ENCODE measurements around the gene KCNQ4. TPM values are rescaled to one million over a fixed set of nuclear protein-coding genes. Genes with fewer than 3 reads are reported as not detected.
A peak's percentile ranks its signal among the peaks of the same experiment; 100 is the strongest.

The KCNQ4 gene
- total and polyA plus RNA-seq, 2 of the 8 experiments (the other 6 are each of a cell fraction or from before 2014, with no cell fraction given): 2.2 to 3.9 TPM

- peak overlapping the region; percentile 39 to 64 (median 48); a peak in 6 of 8 replicates for H3K4me3 ChIP-seq (ENCODE audit: extremely low read depth in 1 of 4, insufficient read depth in 2 of 4, low read depth in 3 of 4, low read length in 4 of 4)
- H2BK12ac ChIP-seq (ENCODE audit: low read depth, low read length): 0 out of 2 replicates have a peak overlapping the region, but pooled peaks have one; percentile 9
- H3K4me2 ChIP-seq (ENCODE audit: insufficient read depth in 1 of 2, low read depth in 2 of 2, low read length in 2 of 2): peak overlapping the region; percentile 82
- H3K9ac ChIP-seq (replicated peaks in 1 of 4; ENCODE audit: extremely low read depth in 1 of 4, low read depth in 3 of 4, low read length in 3 of 4): peak overlapping the region in 2 of 4 experiments; percentile 56 to 62; a peak in 3 of 7 replicates
- peak overlapping the region; percentile 15 for H4K5ac ChIP-seq (ENCODE audit: insufficient read length, low read depth, low read length)
- no peak overlapping the region for H3K23ac ChIP-seq (ENCODE audit: insufficient read length)
- FAIRE-seq (no peak), DNase-seq (ENCODE audit: low read depth in 1 of 2, low spot score in 2 of 2) (no peak)
- peaks cover 7% of the 10 kb centered on the region; the same call in 1 of the 2 replicates for H3K23me2 ChIP-seq (ENCODE audit: low read depth, low read length)
- H3K79me2 ChIP-seq (ENCODE audit: control insufficient read depth in 1 of 2, insufficient read depth in 2 of 2, low read length in 2 of 2): no peaks in the 10 kb centered on the region
- peaks cover 4 to 8% (median 6%) of the 10 kb centered on the region in 4 experiments for H3K4me1 ChIP-seq (replicated peaks in 1 of 4; ENCODE audit: control insufficient read depth in 3 of 4, insufficient read depth in 4 of 4, low read length in 3 of 4)
- H4K20me1 ChIP-seq (replicated peaks in 1 of 2; ENCODE audit: control insufficient read depth in 1 of 2, insufficient read depth in 2 of 2, low read length in 2 of 2): peaks cover 1 to 2% of the 10 kb centered on the region in 2 experiments
- WGBS, 2 experiments (ENCODE audit: extremely low coverage in 1 of 2, insufficient coverage in 1 of 2, insufficient read length in 1 of 2, insufficient replicate concordance in 2 of 2, low coverage in 1 of 2, low lambda C conversion rate in 2 of 2, missing lambda C conversion rate in 1 of 2): 61% methylated on average over 10 of the region's 10 CpGs; no CpG with 5 or more reads in 1 of the 2 experiments
- H2AK5ac ChIP-seq (ENCODE audit: low read depth, low read length): no peak overlapping the region
- no peaks in the 10 kb centered on the region for H3K36me3 ChIP-seq (ENCODE audit: control insufficient read depth in 2 of 4, insufficient read depth in 4 of 4, low read length in 3 of 4)
- H3K4ac ChIP-seq (replicated peaks; ENCODE audit: insufficient read length, low read depth, low read length): no peak overlapping the region
- peaks cover 0 to 20% (median 16%) of the 10 kb centered on the region in 4 experiments; a peak in 5 of 7 replicates for H3K27me3 ChIP-seq (replicated peaks in 1 of 4; ENCODE audit: control insufficient read depth in 3 of 4, extremely low read depth in 1 of 4, insufficient read depth in 3 of 4, low read length in 3 of 4)
- ChIA-PET POLR2A (ENCODE audit: partially characterized antibody) (interaction anchor here (1.0 to 2.6 kb wide), 15 partner anchors 11 to 170 kb away, joined by 3 to 25 read pairs (median 4); partner anchors contain the start of gene NFYC), CTCF (ENCODE audit: partially characterized antibody) (interaction anchor here (1.0 to 26.8 kb wide), 6 partner anchors 8 to 101 kb away, joined by 3 to 917 read pairs (median 5); no protein-coding TSS in a partner anchor)
- TF ChIP-seq CEBPB (IDR thresholded peaks at IDR 0.05; ENCODE audit: low read depth, low read length) (0 out of 2 replicates have a peak, but pooled peaks have one; percentile 1), MAX (IDR thresholded peaks at IDR 0.05) (no peak)
- no peaks in the 10 kb centered on the region for H3K9me3 ChIP-seq (ENCODE audit: insufficient read depth in 2 of 2, low read depth in 1 of 2, low read length in 1 of 2)
- peak overlapping the region; percentile 78; the same call in 1 of the 2 replicates for H4K8ac ChIP-seq (ENCODE audit: extremely low read depth, insufficient read depth, low read length)
- no peak overlapping the region for H2BK15ac ChIP-seq (ENCODE audit: low read length)
- no peak overlapping the region for H2BK5ac ChIP-seq (ENCODE audit: low read depth, low read length)
- peak overlapping the region; percentile 38 for H4K91ac ChIP-seq (replicated peaks; ENCODE audit: insufficient read length, low read length)
- no peak overlapping the region for H3K14ac ChIP-seq (ENCODE audit: insufficient read length)
- H3K79me1 ChIP-seq (ENCODE audit: low read depth, low read length): no peaks in the 10 kb centered on the region
- no peak overlapping the region for H3K56ac ChIP-seq (replicated peaks; ENCODE audit: insufficient read length, low read depth, low read length)
- no peak overlapping the region for H2BK120ac ChIP-seq (replicated peaks; ENCODE audit: low read depth, low read length)
- peak overlapping the region; percentile 71; the same call in 1 of the 2 replicates for H3K18ac ChIP-seq (ENCODE audit: extremely low read depth, low read length)
- H2AFZ ChIP-seq (ENCODE audit: low read length): no peak overlapping the region
- H3K27ac ChIP-seq (ENCODE audit: low read depth, low read length): no peak overlapping the region
- no peak overlapping the region for H2BK20ac ChIP-seq (ENCODE audit: low read length)
Measured at GRCh38 chr1:40860706-40861223, 77.2 kb downstream of the KCNQ4 start.
